Omental fat pad (tissue), 4 donors: ENCODE measurements around the gene DCAF15. TPM values are rescaled to one million over a fixed set of nuclear protein-coding genes. Genes with fewer than 3 reads are reported as not detected.

Experiments
- ATAC-seq: fragments of 150-250 bp; one replicate; pipeline ENCODE4 v1.9.1; 2016; ENCODE audit warnings: mild to moderate bottlenecking, moderate library complexity; ENCODE audit not compliant: low FRiP score
- DNase-seq: peaks from one replicate; pipeline ENCODE4 v3.0.0-alpha.2; 2019; ENCODE audit warnings: low spot score
- total RNA-seq, 4 donors: library from RNA; depleted of rRNA; stranded (reverse); fragments of >200 nt; gene quantifications; one replicate each; pipeline ENCODE4 v1.1.0, GENCODE V29; 2016
- TF ChIP-seq, protein P1 (sequence below), 3 donors: fragments of 450-650 bp; IDR thresholded peaks; one replicate each; pipeline ENCODE4 v1.5.1; 2016 to 2017; ENCODE audit warnings: antibody characterized with exemption in 3 of 3, mild to moderate bottlenecking in 3 of 3, moderate library complexity in 2 of 3

The DCAF15 gene
- total RNA-seq, 4 donors from 2014 or later, result 8.9 to 22.9 (median 11.9) TPM

DNA sequence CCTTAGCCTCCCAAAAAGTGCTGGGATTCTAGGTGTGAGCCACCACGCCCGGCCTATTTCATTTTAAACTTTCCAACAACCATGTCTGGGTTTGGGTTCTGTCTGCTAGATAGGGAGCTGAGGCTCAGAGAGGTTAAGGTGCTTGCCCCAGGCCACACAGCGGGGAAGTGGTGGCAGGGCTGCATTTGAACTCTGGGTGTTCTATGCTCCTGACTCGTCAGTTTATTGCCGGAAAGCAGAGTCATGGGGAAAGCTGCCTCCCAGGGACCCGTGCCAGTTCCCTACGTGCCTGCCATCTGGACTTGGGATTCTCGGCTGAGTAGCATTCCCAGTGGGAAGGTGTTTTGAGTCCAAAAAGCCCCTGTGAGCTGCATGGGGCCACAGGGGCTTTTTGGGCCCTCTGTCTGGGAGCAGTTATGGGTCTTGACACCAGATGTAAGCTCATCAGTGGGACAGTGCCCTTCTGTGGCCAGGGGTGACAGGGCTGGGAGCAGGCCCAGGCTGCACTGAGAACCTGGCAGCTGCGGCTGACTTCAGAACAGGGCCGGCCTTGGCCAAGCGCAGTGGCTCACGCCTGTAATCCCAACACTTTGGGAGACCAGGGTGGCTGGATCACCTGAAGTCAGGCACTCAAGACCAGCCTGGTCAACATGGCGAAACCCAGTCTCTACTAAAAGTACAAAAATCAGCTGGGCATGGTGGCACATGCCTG lies 42.9 kb downstream of the DCAF15 start:
- TF ChIP-seq, protein P1, sequence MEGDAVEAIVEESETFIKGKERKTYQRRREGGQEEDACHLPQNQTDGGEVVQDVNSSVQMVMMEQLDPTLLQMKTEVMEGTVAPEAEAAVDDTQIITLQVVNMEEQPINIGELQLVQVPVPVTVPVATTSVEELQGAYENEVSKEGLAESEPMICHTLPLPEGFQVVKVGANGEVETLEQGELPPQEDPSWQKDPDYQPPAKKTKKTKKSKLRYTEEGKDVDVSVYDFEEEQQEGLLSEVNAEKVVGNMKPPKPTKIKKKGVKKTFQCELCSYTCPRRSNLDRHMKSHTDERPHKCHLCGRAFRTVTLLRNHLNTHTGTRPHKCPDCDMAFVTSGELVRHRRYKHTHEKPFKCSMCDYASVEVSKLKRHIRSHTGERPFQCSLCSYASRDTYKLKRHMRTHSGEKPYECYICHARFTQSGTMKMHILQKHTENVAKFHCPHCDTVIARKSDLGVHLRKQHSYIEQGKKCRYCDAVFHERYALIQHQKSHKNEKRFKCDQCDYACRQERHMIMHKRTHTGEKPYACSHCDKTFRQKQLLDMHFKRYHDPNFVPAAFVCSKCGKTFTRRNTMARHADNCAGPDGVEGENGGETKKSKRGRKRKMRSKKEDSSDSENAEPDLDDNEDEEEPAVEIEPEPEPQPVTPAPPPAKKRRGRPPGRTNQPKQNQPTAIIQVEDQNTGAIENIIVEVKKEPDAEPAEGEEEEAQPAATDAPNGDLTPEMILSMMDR (IDR thresholded peaks at IDR 0.05), result no peak
- DNase-seq (no peak), ATAC-seq (no peak)

DNA sequence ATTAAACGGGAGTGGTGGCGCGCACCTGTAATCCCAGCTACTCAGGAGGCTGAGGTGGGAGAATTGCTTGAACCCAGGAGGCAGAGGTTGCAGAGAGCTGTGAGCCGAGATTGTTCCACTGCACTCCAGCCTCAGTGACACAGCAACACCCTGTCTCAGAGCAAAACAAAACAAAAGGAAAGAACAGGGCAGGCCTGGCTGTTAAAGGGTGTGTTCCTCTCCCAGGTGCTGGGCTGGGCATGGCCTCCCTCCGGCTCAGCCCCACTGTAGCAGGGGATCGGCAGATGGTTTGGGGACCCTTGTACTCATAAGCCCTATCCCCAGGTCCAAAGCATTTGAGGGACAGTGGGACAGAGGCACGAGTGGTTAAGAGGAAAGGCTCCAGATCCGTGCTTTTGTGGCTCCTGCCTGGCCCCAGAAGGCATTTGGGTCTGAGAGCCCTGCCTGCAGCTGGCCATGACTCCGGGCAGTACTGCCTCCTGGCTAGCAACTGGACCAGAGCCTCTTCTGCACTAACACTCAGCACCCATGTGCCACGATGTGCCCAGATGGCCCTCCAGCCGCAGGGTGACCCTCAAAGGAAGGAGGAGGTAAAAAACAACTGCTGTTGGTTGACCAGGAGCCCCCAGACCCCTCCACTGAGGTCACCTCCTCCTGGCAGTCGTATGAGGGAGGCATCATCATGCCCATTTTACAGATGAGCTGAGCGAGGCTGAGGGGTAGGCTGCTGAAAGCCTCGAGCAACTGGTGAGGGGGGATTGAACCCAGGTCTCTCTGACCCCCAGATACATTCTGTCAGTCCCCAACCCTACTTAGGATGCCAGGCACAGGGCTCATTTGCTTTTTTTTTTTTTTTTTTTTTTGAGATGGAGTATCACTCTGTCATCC lies 43.8 kb downstream of the DCAF15 start:
- TF ChIP-seq, protein P1 (IDR thresholded peaks at IDR 0.05), result no peak
- ATAC-seq, result no peak
- DNase-seq, result no peak

DNA sequence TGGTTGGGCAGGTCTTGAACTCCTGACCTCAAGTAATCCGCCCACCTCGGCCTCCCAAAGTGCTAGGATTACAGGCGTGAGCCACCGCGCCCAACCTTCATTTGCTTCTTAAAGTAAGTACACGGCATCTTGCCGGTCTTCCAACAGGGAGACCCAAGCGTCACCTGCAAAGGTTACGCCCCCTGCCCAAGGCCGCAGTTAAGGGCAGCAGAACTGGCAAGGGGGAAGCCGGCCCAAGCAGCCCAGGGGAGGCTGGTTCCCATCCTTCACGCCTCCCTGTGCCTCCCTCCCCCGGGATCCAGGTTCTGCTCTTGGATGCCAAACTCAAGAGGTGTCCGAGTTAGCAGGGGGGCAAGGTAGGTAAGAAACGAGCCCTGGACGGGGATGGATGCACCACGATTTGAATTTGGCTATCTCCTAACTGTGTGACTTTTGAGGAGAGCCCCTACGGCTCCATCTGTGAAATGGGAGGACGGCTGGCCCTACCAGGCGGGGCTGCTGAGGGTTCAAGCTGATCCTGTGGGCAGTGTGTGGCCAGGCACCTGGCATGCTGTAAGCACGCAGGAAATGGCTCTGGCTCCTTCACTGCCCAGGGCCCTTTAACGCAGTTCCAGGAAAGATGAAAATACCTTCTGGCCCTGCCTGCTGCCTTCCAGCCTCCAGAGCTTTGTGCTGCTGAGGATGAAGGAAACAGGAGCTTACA lies 44.8 kb downstream of the DCAF15 start:
- no peak for ATAC-seq
- DNase-seq, result no peak
- TF ChIP-seq, protein P1 (IDR thresholded peaks at IDR 0.05), result no peak

DNA sequence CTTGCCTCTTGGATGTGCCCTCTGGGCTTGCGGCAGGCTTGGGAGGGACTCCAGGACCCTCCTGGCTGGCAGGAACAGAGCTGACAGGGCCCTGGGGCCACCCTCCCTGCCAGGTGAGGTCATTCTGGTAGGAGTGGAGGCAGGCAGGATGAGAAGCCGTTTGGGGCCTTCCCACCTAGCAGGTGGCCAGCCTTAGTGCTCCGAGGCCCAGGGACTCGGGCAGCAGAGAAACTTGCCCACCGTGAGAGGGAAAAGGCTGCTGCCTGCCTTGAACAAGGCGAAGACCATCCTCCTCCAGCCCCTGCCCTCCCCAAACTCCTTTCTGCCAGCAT lies 45.3 kb downstream of the DCAF15 start:
- TF ChIP-seq, protein P1 (IDR thresholded peaks at IDR 0.05), result no peak
- ATAC-seq (no peak), DNase-seq (no peak)

DNA sequence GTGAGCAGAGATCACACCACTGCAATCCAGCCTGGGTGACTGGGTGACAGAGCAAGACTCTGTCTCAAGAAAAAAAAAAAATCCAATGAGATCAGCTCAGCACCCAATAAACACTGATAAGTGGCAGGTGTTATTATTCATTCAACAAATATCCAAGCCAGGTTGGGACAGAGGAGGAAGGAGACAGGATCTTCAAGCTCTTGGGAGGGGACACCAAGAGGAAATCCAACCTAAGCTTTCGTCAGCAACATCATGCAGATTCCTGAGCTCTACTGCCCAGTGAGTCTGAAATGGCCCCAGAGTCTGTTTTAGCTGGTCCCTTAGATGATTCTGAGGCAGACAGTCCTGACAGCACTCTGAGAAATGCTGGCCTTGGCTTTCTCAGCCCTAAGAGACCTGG lies 46.1 kb downstream of the DCAF15 start:
- no peak for ATAC-seq
- no peak for DNase-seq
- TF ChIP-seq, protein P1 (IDR thresholded peaks at IDR 0.05), result no peak

DNA sequence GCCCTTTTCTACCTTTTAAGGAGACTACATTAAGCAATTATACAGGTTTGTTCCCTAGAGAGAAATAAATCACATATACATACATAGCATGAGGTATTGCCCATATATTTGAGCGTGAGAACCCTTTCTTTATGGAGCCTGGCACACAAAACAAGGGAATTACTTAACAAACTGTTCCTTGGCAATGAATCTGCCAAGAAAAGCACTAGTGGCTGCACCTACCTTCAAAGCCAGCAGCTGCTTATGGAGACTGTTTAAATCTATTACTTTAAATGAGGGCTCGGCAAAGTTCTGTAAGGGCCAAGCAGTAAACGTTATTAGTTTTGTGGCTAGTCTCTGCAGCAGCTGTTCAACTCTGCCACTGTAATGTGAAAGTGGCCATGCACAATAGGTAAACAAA lies 46.8 kb downstream of the DCAF15 start:
- no peak for DNase-seq
- TF ChIP-seq, protein P1 (IDR thresholded peaks at IDR 0.05), result no peak
- ATAC-seq, result no peak
